ENCODE results near the gene RPS24. TPM values are rescaled to one million over a fixed set of nuclear protein-coding genes. Genes with fewer than 3 reads are reported as not detected.

RPS24 gene
- total RNA-seq, 1 donor from 2014 or later: 1,458 TPM

DNA sequence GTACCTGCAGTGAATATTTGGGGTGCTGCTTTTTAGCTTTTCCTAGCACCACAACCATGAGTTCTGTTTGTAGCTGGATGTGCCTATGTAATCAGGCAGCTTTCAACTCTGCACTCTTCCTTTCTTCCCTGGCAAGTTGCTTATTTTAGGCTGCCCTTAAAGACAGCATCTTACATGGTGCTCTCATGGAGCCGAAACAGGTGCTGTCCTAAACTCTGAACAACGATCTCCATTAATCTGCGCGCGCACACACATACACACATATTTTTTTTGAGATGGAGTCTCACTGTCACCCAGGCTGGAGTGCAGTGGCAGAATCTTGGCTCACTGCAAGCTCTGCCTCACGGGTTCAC lies 9.1 kb downstream of the RPS24 start:
- H3K4me3 Mint-ChIP-seq (ENCODE audit: unreplicated experiment): no peak overlapping the region
- H3K9me3 Mint-ChIP-seq (ENCODE audit: unreplicated experiment): no peaks in the 10 kb centered on the region
- H3K27me3 Mint-ChIP-seq (ENCODE audit: unreplicated experiment): peaks cover 4% of the 10 kb centered on the region
- no peak for DNase-seq (ENCODE audit: low spot score)
- no peak overlapping the region for H3K27ac Mint-ChIP-seq (ENCODE audit: unreplicated experiment)
- H3K4me1 Mint-ChIP-seq (ENCODE audit: unreplicated experiment): peaks cover 18% of the 10 kb centered on the region
- peaks cover 20% of the 10 kb centered on the region for H3K36me3 Mint-ChIP-seq (ENCODE audit: low read depth, unreplicated experiment)
- TF ChIP-seq, protein P1, sequence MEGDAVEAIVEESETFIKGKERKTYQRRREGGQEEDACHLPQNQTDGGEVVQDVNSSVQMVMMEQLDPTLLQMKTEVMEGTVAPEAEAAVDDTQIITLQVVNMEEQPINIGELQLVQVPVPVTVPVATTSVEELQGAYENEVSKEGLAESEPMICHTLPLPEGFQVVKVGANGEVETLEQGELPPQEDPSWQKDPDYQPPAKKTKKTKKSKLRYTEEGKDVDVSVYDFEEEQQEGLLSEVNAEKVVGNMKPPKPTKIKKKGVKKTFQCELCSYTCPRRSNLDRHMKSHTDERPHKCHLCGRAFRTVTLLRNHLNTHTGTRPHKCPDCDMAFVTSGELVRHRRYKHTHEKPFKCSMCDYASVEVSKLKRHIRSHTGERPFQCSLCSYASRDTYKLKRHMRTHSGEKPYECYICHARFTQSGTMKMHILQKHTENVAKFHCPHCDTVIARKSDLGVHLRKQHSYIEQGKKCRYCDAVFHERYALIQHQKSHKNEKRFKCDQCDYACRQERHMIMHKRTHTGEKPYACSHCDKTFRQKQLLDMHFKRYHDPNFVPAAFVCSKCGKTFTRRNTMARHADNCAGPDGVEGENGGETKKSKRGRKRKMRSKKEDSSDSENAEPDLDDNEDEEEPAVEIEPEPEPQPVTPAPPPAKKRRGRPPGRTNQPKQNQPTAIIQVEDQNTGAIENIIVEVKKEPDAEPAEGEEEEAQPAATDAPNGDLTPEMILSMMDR (IDR thresholded peaks at IDR 0.05; ENCODE audit: unreplicated experiment): no peak

DNA sequence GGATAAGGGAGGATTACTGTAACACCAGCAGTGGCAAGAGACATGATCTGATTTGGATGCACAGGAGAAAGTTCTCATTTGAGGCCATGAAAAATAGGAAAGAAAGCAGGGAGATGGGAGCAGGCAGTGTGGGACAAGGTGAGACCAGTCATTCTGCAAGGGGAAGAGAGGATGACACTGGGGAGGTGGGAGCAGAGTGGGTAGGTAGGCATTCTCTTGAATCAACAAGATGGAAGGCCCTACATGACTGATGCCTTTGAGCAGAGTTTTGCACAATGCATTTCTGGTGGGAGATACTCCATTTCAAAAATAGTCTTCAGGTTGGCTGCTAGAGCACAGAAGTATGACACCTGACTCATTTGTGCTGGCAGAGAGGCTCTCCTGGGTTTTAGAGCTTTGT lies 10.5 kb downstream of the RPS24 start:
- H3K36me3 Mint-ChIP-seq (ENCODE audit: low read depth, unreplicated experiment): peaks cover 17% of the 10 kb centered on the region
- peaks cover 18% of the 10 kb centered on the region for H3K4me1 Mint-ChIP-seq (ENCODE audit: unreplicated experiment)
- TF ChIP-seq, protein P1 (IDR thresholded peaks at IDR 0.05; ENCODE audit: unreplicated experiment): no peak
- H3K9me3 Mint-ChIP-seq (ENCODE audit: unreplicated experiment): no peaks in the 10 kb centered on the region
- DNase-seq (ENCODE audit: low spot score): no peak
- H3K27me3 Mint-ChIP-seq (ENCODE audit: unreplicated experiment): peaks cover 4% of the 10 kb centered on the region
- no peak overlapping the region for H3K27ac Mint-ChIP-seq (ENCODE audit: unreplicated experiment)
- no peak overlapping the region for H3K4me3 Mint-ChIP-seq (ENCODE audit: unreplicated experiment)

GRCh38 chr10:78044699-78045098 lies 11.0 kb downstream of the RPS24 start:
- H3K27ac Mint-ChIP-seq (ENCODE audit: unreplicated experiment): no peak overlapping the region
- H3K4me3 Mint-ChIP-seq (ENCODE audit: unreplicated experiment): no peak overlapping the region
- TF ChIP-seq, protein P1 (IDR thresholded peaks at IDR 0.05; ENCODE audit: unreplicated experiment): no peak

DNA sequence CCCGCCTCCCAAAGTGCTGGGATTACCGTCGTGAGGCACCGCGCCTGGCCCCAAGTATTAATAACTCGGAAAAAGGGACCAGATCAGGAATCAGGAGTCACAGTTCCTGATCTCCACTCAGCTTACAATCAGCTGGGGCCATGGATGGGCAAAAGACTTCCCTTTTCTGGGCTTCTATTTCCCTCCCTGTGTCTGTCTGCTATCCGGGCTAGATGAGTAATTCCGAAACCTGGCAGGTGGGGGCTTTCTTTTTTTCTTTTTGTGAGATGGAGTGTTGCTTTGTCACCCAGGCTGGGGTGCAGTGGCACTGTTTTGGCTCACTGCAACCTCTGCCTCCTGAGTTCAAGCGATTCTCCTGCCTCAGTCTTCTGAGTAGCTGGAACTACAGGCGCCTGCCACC lies 11.6 kb downstream of the RPS24 start:
- DNase-seq (ENCODE audit: low spot score): no peak
- Mint-ChIP-seq H3K27ac (ENCODE audit: unreplicated experiment) (no peak overlapping the region), H3K36me3 (ENCODE audit: low read depth, unreplicated experiment) (peaks cover 13% of the 10 kb centered on the region), H3K27me3 (ENCODE audit: unreplicated experiment) (peaks cover 4% of the 10 kb centered on the region), H3K4me1 (ENCODE audit: unreplicated experiment) (peaks cover 18% of the 10 kb centered on the region), H3K9me3 (ENCODE audit: unreplicated experiment) (no peaks in the 10 kb centered on the region), H3K4me3 (ENCODE audit: unreplicated experiment) (no peak overlapping the region)
- TF ChIP-seq, protein P1 (IDR thresholded peaks at IDR 0.05; ENCODE audit: unreplicated experiment): no peak

More at GRCh38 chr10:78044699-78045098, 11.0 kb downstream of the RPS24 start:
- no peaks in the 10 kb centered on the region for H3K9me3 Mint-ChIP-seq (ENCODE audit: unreplicated experiment)
- DNase-seq (ENCODE audit: low spot score): no peak
- H3K36me3 Mint-ChIP-seq (ENCODE audit: low read depth, unreplicated experiment): peaks cover 16% of the 10 kb centered on the region
- H3K27me3 Mint-ChIP-seq (ENCODE audit: unreplicated experiment): peaks cover 4% of the 10 kb centered on the region
- peaks cover 18% of the 10 kb centered on the region for H3K4me1 Mint-ChIP-seq (ENCODE audit: unreplicated experiment)

DNA sequence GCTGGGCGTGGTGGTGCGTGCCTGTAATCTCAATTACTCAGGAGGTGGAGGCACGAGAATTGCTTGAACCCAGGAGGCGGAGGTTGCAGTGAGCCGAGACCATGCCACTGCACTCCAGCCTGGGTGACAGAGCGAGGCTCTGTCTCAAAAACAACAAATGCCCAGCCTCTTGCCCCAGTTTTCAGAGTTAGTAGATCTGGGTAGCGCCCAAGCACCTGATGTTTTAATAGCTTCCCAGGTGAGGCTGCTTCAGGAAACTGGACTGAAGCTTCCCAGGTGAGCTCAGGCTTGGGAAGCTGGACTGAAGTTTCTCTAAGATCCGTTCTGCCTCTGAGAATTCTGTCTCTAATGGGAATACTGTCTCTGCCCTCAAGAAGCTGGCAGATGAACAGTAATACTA lies 12.2 kb downstream of the RPS24 start:
- TF ChIP-seq, protein P1 (IDR thresholded peaks at IDR 0.05; ENCODE audit: unreplicated experiment): no peak
- H3K27me3 Mint-ChIP-seq (ENCODE audit: unreplicated experiment): peaks cover 4% of the 10 kb centered on the region
- no peak overlapping the region for H3K27ac Mint-ChIP-seq (ENCODE audit: unreplicated experiment)
- peaks cover 9% of the 10 kb centered on the region for H3K36me3 Mint-ChIP-seq (ENCODE audit: low read depth, unreplicated experiment)
- H3K4me3 Mint-ChIP-seq (ENCODE audit: unreplicated experiment): no peak overlapping the region
- DNase-seq (ENCODE audit: low spot score): no peak
- H3K4me1 Mint-ChIP-seq (ENCODE audit: unreplicated experiment): peaks cover 15% of the 10 kb centered on the region
- no peaks in the 10 kb centered on the region for H3K9me3 Mint-ChIP-seq (ENCODE audit: unreplicated experiment)
